Mesodermal cell (in vitro differentiated cells): Measurements from ENCODE around the gene GNA14.
"Not testable (repeated sequence)": the region's sequence is repeated elsewhere in the genome, so short reads cannot be mapped to it uniquely, and the experiment has no call there.

Source experiments
- H3K27ac ChIP-seq: 2 replicates; pipeline ENCODE4 v1.7.0; 2013; ENCODE audit warnings: mild to moderate bottlenecking, low read depth, low read length, moderate library complexity; ENCODE audit not compliant: severe bottlenecking
- H3K36me3 ChIP-seq: 2 replicates; pipeline ENCODE4 v1.7.1; 2013; ENCODE audit warnings: mild to moderate bottlenecking, low read length, moderate library complexity; ENCODE audit not compliant: control insufficient read depth, insufficient read depth
- H3K4me1 ChIP-seq: one replicate; pipeline ENCODE4 v1.7.1; 2013; ENCODE audit warnings: mild to moderate bottlenecking, low read length; ENCODE audit not compliant: insufficient read depth, control insufficient read depth, poor library complexity, severe bottlenecking
- H3K4me3 ChIP-seq: 2 replicates; pipeline ENCODE4 v1.7.0; 2013; ENCODE audit warnings: low read length, control low read depth, mild to moderate bottlenecking; ENCODE audit not compliant: insufficient read depth, poor library complexity, severe bottlenecking; ENCODE audit errors: extremely low read depth
- H3K9me3 ChIP-seq: 2 replicates; pipeline ENCODE4 v1.7.1; 2013; ENCODE audit warnings: mild to moderate bottlenecking, low read length, moderate library complexity; ENCODE audit not compliant: control insufficient read depth
- WGBS, 2 experiments: methylation state at CpG; one replicate each; pipeline ENCODE4 v1.1.5; 2013; ENCODE audit warnings: missing lambda C conversion rate in 2 of 2; ENCODE audit not compliant: insufficient coverage in 2 of 2; 5-methylcytosine and 5-hydroxymethylcytosine counted together

Gene GNA14

DNA sequence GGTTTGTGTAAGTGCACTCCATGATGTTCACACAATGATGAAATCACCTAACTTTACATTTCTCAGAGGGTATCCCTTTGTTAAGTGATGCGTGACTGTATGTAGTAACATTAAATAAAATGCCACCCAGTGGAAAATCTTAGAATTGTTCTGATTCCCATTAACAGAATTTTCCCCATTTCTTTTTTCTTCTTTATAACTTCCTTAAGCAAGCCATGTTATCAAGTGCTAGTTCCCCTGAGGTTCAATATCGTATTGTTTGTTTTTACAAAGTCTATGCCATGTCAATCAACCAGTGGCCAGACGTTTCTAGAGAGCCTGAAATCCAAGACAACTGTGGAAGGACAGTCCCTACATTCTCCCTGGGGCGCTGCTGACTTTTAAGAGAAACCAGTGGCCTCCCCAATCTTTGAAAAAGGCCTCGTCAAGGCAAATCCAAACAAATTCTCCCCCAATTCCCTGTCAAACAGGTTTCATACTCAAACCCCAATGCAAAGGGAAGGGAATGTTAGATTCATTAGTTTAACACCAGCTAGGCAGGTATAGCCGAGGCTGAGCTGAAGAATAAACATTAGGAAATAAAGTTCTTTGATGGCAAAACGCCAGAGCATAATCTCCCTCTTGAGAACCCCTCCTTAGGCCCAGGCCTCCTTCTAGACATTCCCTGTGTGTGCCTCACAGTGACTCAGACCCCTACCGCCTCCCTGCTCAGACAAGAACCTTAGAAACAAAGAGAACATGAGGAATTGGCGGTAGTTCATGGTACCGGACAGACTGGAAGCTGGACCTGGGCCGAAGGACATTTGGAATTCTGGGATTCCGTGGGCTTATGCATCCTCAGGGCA is 198.7 kb downstream of the GNA14 start:
- H3K36me3 ChIP-seq = no peaks in the 10 kb centered on the region
- H3K4me3 ChIP-seq = no peak overlapping the region
- 85 to 96% methylated on average over 9 of the region's 12 CpGs for WGBS, 2 experiments
- H3K9me3 ChIP-seq = peaks cover 16% of the 10 kb centered on the region
- H3K4me1 ChIP-seq = peaks cover 6% of the 10 kb centered on the region
- H3K27ac ChIP-seq = no peak overlapping the region

DNA sequence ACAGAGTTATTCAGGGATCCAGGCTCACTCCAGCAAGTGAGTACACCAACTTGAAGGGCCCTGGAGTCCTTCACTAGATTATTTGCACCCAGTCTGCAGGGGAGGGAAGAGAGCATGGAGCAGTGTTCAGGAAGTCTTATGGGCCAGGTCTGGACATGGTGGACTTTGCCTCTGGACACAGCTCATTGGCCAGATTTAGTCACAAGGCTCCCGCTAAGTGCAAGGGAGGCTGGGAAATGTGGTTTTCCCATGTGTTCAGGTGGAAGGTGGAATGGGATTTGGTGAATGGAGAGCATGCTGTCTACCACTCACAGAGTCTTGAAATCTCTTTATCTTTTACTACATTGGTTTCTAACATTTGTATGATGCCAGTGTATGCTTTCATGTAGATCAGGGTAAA is 200.5 kb downstream of the GNA14 start:
- peaks cover 16% of the 10 kb centered on the region for H3K9me3 ChIP-seq
- H3K36me3 ChIP-seq = no peaks in the 10 kb centered on the region
- no peak overlapping the region for H3K4me3 ChIP-seq
- WGBS, 2 experiments = 100% methylated on average over 1 of the region's 1 CpG; no CpG with 5 or more reads in 1 of the 2 experiments
- peaks cover 6% of the 10 kb centered on the region for H3K4me1 ChIP-seq
- no peak overlapping the region for H3K27ac ChIP-seq

DNA sequence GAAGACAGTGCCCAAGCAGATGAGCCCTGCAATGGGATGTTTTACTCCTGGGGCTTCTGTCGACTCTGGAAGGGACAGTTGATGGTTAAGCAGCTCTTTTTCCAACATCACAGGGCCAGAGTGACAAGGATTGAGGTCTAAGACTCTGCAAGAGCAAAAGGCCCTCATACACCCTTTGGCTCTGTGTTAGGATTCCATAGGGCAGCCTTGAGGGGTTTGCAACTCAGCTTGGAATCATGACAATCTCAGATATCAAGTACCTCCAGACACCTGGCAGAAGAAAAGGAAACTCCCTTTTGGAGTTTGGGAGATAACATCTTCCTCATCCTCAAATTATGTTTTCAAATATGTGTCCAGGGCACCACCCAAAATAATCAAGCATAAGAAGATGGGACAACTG is 205.7 kb downstream of the GNA14 start:
- peaks cover 3% of the 10 kb centered on the region for H3K9me3 ChIP-seq
- 100% methylated on average over 1 of the region's 1 CpG for WGBS, 2 experiments
- H3K4me3 ChIP-seq = no peak overlapping the region
- no peaks in the 10 kb centered on the region for H3K36me3 ChIP-seq
- H3K4me1 ChIP-seq = peaks cover 4% of the 10 kb centered on the region
- no peak overlapping the region for H3K27ac ChIP-seq

DNA sequence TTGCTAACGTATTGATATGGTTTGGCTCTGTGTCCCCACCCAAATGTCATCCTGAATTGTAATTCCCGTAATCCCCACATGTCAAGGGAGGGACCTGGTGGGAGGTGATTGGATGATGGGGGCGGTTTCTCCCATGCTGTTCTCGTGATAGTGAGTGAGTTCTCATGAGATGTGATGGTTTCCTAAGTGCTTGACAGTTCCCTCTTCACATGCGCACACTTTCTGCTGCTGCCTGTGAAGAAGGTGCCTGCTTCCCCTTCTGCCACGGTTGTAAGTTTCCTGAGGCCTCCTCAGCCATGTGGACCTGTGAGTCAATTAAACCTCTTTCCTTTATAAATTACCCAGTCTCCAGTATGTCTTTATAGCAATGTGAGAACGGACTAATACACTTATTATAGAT is 207.0 kb downstream of the GNA14 start:
- H3K4me1 ChIP-seq, H3K36me3 ChIP-seq, H3K4me3 ChIP-seq, H3K9me3 ChIP-seq, H3K27ac ChIP-seq: not testable (repeated sequence)
- no CpG with 5 or more reads among the region's 7 CpGs for WGBS, 2 experiments

DNA sequence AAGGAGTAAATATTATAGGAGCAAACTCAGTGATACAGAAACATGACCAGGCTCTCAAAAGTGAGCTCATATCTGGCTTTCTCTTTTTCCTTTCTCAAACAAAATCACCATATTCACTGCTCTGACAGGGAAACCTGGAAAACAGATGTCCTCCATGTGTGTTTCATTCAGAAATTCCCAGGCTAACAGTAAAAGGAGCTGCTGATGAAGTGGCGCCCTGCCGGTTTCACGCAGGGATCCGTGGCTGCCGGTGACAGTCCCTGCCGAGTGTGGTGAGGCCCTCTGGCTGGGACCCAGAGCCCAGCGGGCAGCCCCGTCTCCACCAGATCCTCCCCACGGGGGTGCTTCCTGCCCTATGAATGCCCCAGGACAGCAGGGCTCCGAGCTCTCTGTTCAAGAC is 208.1 kb downstream of the GNA14 start:
- Histone ChIP-seq H3K36me3 (no peaks in the 10 kb centered on the region), H3K4me3 (no peak overlapping the region), H3K4me1 (peaks cover 8% of the 10 kb centered on the region), H3K9me3 (no peaks in the 10 kb centered on the region), H3K27ac (no peak overlapping the region)
- 14 to 24% methylated on average over 9 of the region's 10 CpGs for WGBS, 2 experiments

DNA sequence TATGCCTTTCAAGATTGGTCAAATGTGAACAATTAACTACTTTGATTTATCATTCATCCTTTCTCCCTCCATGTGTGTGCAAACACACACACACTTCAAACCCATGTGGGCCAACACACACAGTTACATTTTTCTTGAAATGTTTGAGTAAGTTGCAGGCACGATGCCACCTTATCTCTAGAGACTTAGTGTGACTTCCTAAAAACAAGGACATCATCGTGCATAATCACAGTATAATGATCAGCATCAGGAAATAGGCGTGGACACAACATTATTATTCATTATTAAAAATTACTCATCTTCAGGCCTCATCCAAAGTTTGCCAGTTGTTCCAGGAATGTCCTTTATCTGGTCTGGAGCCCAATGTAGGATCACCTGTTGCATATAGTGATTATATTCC is 209.5 kb downstream of the GNA14 start:
- H3K36me3 ChIP-seq = no peaks in the 10 kb centered on the region
- no peak overlapping the region for H3K27ac ChIP-seq
- 92 to 100% methylated on average over 2 to 3 of the region's 3 CpGs for WGBS, 2 experiments
- H3K4me1 ChIP-seq = peaks cover 8% of the 10 kb centered on the region
- no peaks in the 10 kb centered on the region for H3K9me3 ChIP-seq
- no peak overlapping the region for H3K4me3 ChIP-seq

DNA sequence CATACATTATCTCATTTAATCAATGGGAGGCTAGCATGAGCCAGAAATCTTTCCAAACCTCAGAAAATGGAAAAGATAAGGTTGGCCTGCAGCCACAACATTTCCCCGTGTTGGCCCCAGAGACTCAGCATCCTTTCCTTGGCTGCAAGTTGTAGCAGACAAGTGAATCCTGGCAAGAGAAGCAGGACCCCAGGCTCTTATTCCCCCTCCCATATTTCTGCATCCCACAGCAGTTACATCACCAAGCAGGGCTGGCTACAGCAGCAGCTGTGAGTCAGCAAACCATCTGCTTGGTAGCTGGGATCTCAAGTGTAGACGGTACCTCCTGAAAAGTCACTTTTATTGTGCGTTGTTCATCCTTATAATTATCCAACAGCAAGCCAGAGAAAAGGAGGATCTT is 212.4 kb downstream of the GNA14 start:
- no peaks in the 10 kb centered on the region for H3K9me3 ChIP-seq
- 94% methylated on average over 2 to 3 of the region's 3 CpGs for WGBS, 2 experiments
- no peaks in the 10 kb centered on the region for H3K36me3 ChIP-seq
- H3K4me3 ChIP-seq = no peak overlapping the region
- H3K27ac ChIP-seq = no peak overlapping the region
- peaks cover 8% of the 10 kb centered on the region for H3K4me1 ChIP-seq

DNA sequence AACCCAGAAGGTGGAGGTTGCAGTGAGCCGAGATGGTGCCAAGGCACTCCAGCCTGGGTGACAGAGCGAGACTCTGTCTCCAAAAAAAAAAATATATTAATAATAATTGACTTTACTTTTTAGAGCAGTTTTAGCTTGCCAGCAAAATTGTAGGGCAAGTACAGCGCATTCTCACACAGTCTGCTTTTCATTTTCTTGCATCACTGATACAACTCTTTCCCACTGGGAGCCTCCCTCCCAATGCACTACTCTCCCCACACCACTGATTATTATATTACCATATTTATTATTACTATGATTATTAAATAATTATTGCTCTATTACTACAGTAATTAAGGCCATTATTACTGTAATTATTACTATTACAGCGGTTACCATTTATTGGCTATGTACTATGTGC is 212.8 kb downstream of the GNA14 start:
- Histone ChIP-seq H3K4me3 (no peak overlapping the region), H3K9me3 (no peaks in the 10 kb centered on the region), H3K4me1 (peaks cover 8% of the 10 kb centered on the region), H3K27ac (no peak overlapping the region), H3K36me3 (no peaks in the 10 kb centered on the region)
- 80% methylated on average over 1 of the region's 4 CpGs; no CpG with 5 or more reads in 1 of the 2 experiments for WGBS, 2 experiments

DNA sequence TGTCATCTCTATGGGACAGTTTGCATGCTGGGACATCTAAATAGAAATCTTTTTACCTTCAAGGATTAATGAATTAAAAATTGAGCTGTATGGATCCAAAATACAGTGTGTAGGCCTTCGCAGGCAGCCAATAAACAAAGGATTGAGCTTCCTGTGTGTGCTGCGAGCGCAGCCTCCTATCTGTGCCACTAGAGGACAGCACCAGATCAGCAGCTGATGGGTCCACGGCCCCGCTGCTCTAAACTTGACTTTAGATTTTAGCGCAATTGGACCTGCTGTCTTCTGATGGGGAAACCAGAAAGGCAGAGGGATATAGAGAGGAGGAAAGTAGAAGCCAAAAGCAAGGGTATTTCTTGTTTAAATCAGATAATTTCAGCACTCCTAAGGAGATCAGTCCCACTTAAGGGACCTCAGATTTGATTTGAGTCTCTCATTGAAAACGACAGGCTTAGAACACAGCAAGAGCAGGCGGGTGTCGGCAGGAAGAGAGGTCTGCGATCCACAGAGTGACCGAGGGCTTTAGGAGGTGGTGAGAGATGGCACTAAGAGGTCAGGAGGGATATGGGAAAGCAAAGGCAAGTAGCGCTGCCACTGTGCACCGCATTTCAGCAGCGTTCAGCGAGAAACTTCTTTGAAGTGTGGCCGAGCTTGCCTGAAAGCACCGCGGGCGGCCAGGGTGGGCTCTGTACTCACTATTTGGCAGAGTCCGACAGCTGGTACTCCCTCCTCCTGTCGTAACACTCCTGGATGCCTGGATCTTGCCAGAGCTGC is 214.3 kb downstream of the GNA14 start:
- Histone ChIP-seq H3K36me3 (no peaks in the 10 kb centered on the region), H3K4me3 (no peak overlapping the region), H3K9me3 (no peaks in the 10 kb centered on the region), H3K4me1 (peaks cover 4% of the 10 kb centered on the region), H3K27ac (no peak overlapping the region)
- WGBS, 2 experiments = 69 to 74% methylated on average over 20 to 21 of the region's 21 CpGs

DNA sequence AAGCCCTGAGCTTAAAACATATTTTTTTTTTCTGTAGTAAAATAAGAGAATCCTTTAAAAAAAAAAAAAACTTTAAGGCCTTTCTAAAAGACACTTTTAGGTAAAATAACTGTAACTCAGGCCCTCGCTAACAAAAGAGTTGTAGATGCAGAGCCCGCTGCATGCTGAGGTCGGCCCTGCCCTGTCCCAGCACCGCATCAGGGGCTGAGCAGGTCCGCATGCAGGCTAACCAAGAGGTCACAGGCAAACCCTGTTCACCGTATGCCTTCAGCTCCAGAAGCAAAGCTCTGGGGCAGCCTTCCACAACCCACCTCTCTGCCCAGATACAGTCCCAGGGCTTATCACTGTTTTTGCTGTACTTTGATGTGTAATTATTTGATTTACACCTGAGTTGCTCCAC is 216.1 kb downstream of the GNA14 start:
- Histone ChIP-seq H3K9me3 (no peaks in the 10 kb centered on the region), H3K4me1 (peaks cover 4% of the 10 kb centered on the region), H3K4me3 (no peak overlapping the region), H3K36me3 (peaks cover 2% of the 10 kb centered on the region), H3K27ac (no peak overlapping the region)
- 86 to 88% methylated on average over 4 to 5 of the region's 6 CpGs for WGBS, 2 experiments

DNA sequence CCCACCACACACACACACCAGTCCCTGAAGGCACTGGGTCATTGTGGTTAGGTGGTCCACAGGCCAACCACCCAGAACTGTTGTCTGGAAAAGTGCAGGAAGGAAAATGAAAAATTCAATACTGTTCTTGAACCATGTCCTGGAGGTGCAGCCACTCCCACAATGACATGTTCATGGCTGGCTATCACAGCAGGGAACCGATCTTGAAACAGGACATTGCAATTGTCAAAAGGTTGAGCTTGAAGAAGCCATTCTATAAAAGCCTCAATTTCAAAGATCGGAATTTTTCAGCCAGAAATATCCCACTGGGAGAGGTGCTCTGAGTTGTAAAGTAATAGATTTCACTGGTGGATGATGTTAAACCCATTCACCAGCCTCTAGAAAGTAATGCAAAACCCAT is 218.2 kb downstream of the GNA14 start:
- Histone ChIP-seq H3K9me3 (no peaks in the 10 kb centered on the region), H3K36me3 (peaks cover 2% of the 10 kb centered on the region), H3K4me3 (no peak overlapping the region), H3K27ac (no peak overlapping the region), H3K4me1 (no peaks in the 10 kb centered on the region)
- WGBS, 2 experiments = 89% methylated on average over 1 of the region's 2 CpGs; no CpG with 5 or more reads in 1 of the 2 experiments
